GM21717 (cell line): ENCODE measurements around the gene AGGF1.
"Not testable (repeated sequence)": the region's sequence is repeated elsewhere in the genome, so short reads cannot be mapped to it uniquely, and the experiment has no call there.

Source experiments
- ATAC-seq: cut with Tn5 transposase; IDR thresholded peaks from one replicate; pipeline ENCODE4 v1.9.1; 2021; ENCODE audit warnings: mild to moderate bottlenecking, moderate library complexity; ENCODE audit not compliant: unreplicated experiment

Gene AGGF1, protein sequence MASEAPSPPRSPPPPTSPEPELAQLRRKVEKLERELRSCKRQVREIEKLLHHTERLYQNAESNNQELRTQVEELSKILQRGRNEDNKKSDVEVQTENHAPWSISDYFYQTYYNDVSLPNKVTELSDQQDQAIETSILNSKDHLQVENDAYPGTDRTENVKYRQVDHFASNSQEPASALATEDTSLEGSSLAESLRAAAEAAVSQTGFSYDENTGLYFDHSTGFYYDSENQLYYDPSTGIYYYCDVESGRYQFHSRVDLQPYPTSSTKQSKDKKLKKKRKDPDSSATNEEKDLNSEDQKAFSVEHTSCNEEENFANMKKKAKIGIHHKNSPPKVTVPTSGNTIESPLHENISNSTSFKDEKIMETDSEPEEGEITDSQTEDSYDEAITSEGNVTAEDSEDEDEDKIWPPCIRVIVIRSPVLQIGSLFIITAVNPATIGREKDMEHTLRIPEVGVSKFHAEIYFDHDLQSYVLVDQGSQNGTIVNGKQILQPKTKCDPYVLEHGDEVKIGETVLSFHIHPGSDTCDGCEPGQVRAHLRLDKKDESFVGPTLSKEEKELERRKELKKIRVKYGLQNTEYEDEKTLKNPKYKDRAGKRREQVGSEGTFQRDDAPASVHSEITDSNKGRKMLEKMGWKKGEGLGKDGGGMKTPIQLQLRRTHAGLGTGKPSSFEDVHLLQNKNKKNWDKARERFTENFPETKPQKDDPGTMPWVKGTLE

DNA sequence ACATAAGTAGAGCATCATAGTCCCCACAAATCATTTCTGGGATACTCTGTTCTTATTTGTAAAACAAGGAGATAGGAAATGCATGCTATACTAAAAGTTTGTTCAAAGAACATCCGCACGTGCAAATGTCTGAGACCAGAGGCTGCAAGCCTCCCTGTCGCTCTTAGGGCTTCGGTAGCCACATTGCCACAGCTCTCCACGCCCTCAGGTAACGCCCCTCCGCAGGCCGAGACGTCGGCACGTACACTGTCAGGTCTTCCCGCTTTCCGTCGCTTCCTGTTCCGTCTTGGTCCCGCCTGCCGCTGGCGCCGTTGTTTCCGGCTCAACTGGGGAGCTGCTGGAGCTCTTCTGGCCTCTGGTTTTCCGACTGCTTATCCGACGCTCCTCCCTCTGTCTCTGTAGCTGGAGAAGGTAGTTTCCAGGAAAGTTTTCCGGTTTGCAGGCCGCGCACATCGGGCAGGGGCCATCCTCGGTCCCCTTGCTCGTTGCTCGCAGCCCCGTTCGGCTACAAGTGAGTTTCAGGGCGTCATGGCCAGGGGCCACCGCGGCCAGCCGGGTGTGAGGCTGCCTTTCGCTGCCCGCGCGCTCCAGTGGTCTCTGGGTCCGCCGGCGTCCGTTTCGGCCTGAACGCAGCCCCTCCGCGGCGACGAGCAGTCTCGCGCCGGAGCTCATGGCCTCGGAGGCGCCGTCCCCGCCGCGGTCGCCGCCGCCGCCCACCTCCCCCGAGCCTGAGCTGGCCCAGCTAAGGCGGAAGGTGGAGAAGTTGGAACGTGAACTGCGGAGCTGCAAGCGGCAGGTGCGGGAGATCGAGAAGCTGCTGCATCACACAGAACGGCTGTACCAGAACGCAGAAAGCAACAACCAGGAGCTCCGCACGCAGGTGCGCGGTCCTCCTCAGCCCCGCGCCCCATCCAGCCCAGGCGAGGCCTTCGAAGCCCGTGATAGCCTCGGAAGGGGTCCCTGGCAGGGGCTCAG lies at the start of gene AGGF1:
TSS of gene AGGF1 (plus strand) at position 308 of the 975 bp plus-strand sequence. CDS start at position 671, 363 bp downstream.
- peak; percentile 98 for ATAC-seq

DNA sequence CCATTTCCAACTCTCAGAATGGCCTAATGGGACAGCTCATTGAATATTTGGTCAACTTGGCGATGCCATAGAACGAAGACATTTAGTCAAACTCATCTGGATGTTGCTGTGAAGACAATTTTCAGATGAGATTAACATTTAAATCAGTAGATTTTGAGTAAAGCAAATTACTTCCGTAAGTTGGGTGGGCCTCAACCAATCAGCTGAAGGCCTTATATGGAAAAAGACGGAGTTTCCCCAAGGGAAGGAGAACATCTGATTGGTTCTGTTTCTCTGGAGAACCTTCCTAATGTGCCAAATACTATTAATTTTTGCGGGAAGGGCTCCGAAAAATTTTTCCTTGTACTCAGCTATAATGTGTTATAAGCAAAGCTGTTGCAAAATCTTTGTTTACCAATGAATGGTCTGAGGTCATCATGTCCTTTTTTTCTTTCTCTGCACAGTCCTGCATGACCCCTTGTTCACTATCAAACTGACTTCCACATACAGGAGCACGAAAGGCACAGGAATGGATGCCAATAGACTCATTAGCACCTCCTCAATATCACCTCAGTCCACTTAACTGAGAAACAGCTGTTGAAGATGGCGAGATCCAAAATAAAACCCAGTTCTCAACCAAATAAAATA lies 49.6 kb upstream of the AGGF1 start:
- no peak for ATAC-seq

GRCh38 chr5:76982450-76982849 lies 47.8 kb upstream of the AGGF1 start:
- ATAC-seq, result no peak

DNA sequence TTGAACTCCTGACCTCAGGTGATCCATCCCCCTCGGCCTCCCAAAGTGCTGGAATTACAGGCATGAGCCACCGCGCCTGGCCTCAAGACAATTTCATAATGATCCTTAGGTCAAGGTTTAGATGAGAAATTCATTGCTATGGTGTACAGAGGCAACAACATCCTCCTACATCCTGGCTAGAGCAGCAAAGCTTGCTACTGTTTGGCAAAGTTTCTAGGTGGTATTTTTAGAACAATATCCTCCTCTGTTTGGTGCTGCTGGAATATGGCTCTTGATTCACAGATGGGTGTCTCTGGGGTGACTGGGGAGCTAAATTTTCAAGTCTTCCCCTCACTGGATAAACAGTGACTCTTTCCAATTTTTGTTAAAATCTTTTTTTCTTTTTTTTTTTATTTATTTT lies 46.7 kb upstream of the AGGF1 start:
- no peak for ATAC-seq

DNA sequence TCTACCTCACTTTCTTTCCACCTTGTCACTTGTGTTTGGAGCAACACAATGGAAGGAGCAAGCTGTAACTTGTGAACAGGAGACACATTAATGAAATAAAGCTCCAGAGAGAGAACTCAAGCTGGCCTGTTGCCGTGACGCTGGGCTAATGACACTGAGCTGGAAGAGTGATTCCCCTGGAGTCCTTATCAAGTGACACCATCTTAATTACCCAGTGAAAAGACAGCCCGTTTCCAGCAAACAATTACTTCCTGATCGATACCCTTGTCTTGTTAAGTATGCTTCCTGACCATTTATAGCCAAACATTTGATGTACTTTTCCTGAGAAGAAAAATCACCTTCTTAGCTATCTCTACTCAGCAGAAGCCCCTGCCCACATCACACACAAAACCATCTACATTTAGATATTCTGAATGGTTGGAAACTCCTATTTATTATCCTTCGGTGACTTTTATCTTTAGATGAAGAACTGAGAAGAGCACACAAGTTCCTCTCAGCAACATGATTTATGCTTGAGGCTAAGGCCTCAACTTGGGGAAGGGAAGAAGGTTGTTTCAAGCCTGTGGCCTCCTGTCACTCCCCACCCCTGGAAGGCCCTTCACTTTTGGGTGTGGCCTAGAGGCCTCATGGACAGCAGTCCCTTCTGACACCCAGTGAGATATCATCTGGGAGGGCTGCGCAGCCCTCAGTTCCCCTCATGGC lies 43.2 kb upstream of the AGGF1 start:
- ATAC-seq, result no peak

DNA sequence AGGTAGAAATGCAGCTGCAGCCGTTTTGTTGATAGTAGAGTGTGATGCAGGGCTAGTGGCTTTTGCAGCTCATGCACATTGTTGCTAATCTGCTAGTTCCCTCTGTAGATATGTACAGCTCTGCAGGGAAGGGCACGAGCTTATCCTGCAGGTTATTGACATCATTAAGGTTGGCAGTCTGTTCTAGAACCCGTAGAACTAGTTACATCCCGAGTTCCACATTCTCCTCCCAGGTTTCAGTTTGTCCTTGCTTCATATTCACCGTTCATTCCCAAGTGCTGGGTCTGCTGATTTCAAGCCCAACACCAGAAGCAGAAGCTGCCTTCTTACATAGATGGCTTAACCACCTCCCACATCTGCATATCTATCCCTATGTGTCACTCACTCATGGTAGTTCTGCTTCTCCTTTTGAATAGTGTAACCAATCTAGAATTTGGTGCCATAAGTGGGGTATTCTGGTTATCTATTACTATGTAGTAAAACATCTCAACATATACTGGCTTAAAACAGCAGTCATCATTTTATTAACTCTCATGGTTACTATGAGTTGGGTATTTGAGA lies 39.2 kb upstream of the AGGF1 start:
- no peak for ATAC-seq

- ATAC-seq, result not testable (repeated sequence)
Observed at GRCh38 chr5:76993436-76993835, 36.8 kb upstream of the AGGF1 start.

DNA sequence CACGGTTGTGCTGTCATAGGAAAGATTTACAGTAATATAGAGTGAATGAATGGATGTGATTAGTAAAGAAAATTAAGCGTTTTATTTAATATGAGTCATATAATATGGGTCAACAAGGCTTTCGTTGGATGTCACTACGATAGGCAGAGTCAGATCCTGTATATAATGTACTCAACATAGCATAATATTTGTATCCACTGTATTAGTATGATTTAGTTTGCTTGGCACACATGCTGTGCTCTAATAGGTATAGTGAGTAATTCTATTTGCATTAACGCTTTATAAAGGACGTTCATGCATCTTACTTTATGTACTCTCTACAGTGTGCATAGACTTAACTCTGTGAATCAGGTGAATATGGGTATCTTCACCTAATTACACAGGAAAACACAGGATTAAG lies 35.9 kb upstream of the AGGF1 start:
- no peak for ATAC-seq

DNA sequence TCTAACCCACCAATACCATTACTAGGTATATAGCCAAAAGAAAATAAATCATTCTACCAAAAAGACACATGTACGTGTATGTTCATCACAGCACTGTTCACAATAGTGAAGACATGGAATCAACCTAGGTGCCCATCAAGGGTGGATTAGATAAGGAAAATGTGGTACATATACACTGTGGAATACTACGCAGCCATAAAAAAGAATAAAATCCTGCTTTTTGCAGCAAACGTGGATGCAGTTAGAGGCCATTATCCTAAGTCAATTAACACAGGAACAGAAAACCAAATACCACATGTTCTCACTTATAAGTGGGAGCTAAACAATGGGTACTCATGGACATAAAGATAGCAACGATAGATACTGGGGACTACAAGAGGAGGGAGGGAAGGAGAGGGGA lies 32.0 kb upstream of the AGGF1 start:
- not testable (repeated sequence) for ATAC-seq

- ATAC-seq, result no peak
Observed at GRCh38 chr5:76999451-76999850, 30.8 kb upstream of the AGGF1 start.

DNA sequence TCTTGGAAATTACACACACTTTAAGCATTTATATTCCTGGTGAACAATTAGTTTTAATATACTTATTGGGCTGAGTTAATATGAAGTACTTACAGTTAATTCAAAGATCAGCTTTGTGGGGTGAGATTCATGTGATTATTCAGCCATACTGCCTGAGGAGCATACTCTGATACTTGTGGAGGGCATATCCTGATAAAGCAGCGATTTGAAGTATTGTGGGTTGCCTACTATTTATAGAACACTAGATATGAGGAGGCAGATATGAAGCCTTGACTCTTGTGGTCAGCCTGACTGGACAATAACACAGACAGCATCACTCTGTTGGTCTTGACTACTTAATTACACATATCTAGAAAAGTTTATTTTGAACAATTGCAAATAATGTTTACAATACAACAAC lies 27.0 kb upstream of the AGGF1 start:
- ATAC-seq, result no peak

GRCh38 chr5:77006124-77006523 lies 24.1 kb upstream of the AGGF1 start:
- no peak for ATAC-seq

GRCh38 chr5:77008413-77008812 lies 21.8 kb upstream of the AGGF1 start:
- no peak for ATAC-seq

- no peak for ATAC-seq
Observed at GRCh38 chr5:77010243-77010642, 20.0 kb upstream of the AGGF1 start.

DNA sequence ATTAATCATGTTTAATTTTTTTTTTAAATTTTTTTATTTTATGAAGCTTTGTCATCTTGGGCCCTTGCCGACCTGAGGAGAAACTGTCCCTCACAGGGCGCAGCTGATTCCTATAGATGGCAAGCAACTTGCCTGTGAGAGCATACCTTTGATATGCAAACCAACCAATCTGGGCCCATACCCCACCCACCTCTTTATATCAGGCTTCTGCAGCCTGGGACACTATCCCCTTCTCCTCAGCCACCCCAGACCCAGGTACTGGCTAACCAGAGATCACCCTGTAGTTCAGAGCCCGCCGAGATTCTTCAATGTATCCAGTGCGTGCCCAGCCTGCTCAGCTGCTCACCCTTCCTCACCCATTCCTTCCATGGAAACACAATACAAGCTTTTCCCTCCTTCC lies 18.7 kb upstream of the AGGF1 start:
- no peak for ATAC-seq

DNA sequence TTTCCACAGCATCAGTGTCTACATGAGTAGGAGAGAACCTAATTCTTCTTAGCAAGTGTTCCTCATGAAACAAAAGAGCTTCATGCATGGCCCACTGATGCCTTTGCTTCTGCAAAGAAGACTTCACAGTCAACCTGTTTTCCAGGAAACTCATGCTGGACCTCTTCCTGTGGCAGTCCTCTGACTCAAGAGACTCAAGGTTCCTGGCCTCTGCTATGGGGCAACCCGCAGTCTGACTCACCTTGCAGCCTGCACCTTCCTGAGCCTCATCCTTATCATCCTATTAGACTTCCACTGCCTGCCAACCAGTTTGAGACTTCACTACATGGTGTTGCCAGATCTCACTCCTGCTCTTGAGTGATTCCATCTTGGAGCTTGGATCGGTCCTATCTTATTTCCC lies 17.6 kb upstream of the AGGF1 start:
- no peak for ATAC-seq

DNA sequence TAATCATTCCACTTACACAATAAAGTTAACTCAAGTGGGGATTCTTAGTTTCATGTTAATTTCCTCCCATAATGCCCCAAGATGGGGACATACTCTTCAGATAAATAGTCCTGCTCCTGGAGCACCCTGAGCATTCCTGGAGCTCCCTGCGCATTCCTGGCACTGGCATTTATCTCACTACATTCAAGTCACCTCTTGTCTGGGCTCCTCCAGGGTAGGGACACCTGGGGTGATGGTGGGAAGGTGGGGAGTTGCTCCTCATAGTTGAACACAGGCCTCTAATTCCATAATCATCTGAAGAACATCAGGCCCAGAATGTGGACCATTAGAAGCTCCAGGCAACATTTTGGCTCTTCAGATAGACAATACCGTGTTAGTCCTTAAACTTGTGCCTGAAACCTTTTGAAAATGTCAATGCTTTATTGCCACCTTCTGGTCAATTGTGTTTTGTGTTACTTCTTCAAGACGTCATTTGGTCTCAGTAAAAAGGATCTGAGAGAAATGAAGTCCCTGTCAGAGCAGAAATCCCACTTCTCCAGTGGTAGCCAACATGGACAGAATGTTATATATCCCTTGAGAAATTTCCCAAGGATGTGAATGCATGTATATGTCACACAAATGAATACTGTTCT lies 14.2 kb upstream of the AGGF1 start:
- ATAC-seq, result no peak

GRCh38 chr5:77016962-77017361 lies 13.2 kb upstream of the AGGF1 start:
- ATAC-seq, result no peak

DNA sequence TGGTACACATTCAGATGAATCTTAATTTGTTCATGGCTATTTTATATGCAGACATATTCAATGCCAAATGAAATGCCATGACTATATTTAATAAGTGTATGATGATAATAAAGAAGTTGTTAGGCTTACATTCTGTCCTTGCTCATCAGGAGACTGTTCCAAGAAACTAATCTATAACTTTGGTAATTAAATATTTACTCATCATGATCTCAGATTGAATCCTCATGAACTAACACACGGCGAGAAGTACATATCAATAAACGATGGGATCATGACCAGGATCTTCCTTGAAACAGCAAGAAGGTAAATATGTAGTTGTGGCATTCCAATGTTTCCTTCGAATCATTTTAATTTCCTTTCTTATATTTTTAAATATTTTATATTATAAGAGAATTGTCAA lies 12.5 kb upstream of the AGGF1 start:
- ATAC-seq, result no peak
